Measurements from ENCODE around the gene UGT1A4. TPM values are rescaled to one million over a fixed set of nuclear protein-coding genes. Genes with fewer than 3 reads are reported as not detected.

UGT1A4 gene
- polyA plus RNA-seq, 3 donors, result not detected

DNA sequence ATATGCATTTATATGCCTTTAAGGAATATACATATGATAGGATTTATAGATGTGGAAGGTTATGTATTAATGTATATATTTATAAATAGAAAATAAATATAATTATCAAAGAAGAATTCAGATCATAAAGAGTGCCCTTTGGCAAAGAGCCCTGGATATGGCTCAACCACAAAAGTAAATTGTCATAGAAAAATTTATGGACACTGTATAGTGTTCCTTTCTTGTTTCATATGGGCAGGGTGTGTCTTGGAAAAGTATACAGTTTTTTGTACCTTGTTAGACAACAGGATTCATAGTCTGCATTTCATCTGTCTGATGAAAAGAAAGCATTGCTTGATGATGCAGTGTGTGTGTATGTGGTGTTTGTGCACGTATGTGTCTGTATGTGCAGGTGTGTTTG is 33.9 kb upstream of the UGT1A4 start:
- Mint-ChIP-seq H3K27ac (no peak overlapping the region), H3K27me3 (ENCODE audit: low read depth in 3 of 3) (peaks cover 0 to 4% (median 0%) of the 10 kb centered on the region in 3 donors), H3K4me3 (no peak overlapping the region), H3K4me1 (peaks cover 2% of the 10 kb centered on the region), H3K36me3 (no peaks in the 10 kb centered on the region), H3K9me3 (peaks cover 0 to 5% (median 0%) of the 10 kb centered on the region in 7 donors)
- DNase-seq, result no peak
- no peak overlapping the region for H3K4me3 ChIP-seq (replicated peaks in 1 of 3; ENCODE audit: low read depth in 2 of 3, low read length in 3 of 3)
- H4K20me1 ChIP-seq (ENCODE audit: insufficient read depth, low read length), result no peaks in the 10 kb centered on the region
- H3K27ac ChIP-seq (ENCODE audit: low read depth in 1 of 2, low read length in 2 of 2), result no peak overlapping the region
- no peak overlapping the region for H3K4me2 ChIP-seq (replicated peaks; ENCODE audit: extremely low read depth, low read length, poor library complexity, severe bottlenecking)
- no peaks in the 10 kb centered on the region for H3K27me3 ChIP-seq (ENCODE audit: control insufficient read depth in 2 of 2, insufficient read depth in 2 of 2, low read length in 2 of 2)
- H3K9ac ChIP-seq (ENCODE audit: insufficient read depth, low read length, poor library complexity, severe bottlenecking), result no peak overlapping the region
- TF ChIP-seq, protein P1, sequence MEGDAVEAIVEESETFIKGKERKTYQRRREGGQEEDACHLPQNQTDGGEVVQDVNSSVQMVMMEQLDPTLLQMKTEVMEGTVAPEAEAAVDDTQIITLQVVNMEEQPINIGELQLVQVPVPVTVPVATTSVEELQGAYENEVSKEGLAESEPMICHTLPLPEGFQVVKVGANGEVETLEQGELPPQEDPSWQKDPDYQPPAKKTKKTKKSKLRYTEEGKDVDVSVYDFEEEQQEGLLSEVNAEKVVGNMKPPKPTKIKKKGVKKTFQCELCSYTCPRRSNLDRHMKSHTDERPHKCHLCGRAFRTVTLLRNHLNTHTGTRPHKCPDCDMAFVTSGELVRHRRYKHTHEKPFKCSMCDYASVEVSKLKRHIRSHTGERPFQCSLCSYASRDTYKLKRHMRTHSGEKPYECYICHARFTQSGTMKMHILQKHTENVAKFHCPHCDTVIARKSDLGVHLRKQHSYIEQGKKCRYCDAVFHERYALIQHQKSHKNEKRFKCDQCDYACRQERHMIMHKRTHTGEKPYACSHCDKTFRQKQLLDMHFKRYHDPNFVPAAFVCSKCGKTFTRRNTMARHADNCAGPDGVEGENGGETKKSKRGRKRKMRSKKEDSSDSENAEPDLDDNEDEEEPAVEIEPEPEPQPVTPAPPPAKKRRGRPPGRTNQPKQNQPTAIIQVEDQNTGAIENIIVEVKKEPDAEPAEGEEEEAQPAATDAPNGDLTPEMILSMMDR (IDR thresholded peaks at IDR 0.05), result no peak
- WGBS (ENCODE audit: insufficient coverage), result no CpG with 5 or more reads among the region's 1 CpG
- H3K36me3 ChIP-seq (replicated peaks in 1 of 2; ENCODE audit: control insufficient read depth in 1 of 2, insufficient read depth in 2 of 2, low read length in 2 of 2), result no peaks in the 10 kb centered on the region
- H3K9me3 ChIP-seq (replicated peaks in 1 of 2; ENCODE audit: control insufficient read depth in 1 of 2, insufficient read depth in 1 of 2, low read length in 2 of 2), result no peaks in the 10 kb centered on the region
- intact Hi-C loops (cut with micrococcal nuclease), result no loop called here
- no peak overlapping the region for H2AFZ ChIP-seq (ENCODE audit: insufficient read depth, low read depth, low read length, poor library complexity, severe bottlenecking)
- no peaks in the 10 kb centered on the region for H3K4me1 ChIP-seq (ENCODE audit: control insufficient read depth in 1 of 2, insufficient read depth in 2 of 2, low read length in 2 of 2)
- no peaks in the 10 kb centered on the region for H3K79me2 ChIP-seq (ENCODE audit: insufficient read depth, low read length)

- no peaks in the 10 kb centered on the region for H3K9me3 ChIP-seq (replicated peaks in 1 of 2; ENCODE audit: control insufficient read depth in 1 of 2, insufficient read depth in 1 of 2, low read length in 2 of 2)
- intact Hi-C loops (cut with micrococcal nuclease), result no loop called here
- no peaks in the 10 kb centered on the region for H3K27me3 Mint-ChIP-seq (ENCODE audit: low read depth in 3 of 3)
- no peak overlapping the region for H3K4me2 ChIP-seq (replicated peaks; ENCODE audit: extremely low read depth, low read length, poor library complexity, severe bottlenecking)
- H4K20me1 ChIP-seq (ENCODE audit: insufficient read depth, low read length), result no peaks in the 10 kb centered on the region
- peaks cover 0 to 5% (median 0%) of the 10 kb centered on the region in 7 donors for H3K9me3 Mint-ChIP-seq
- H3K36me3 ChIP-seq (replicated peaks in 1 of 2; ENCODE audit: control insufficient read depth in 1 of 2, insufficient read depth in 2 of 2, low read length in 2 of 2), result no peaks in the 10 kb centered on the region
- no peaks in the 10 kb centered on the region for H3K79me2 ChIP-seq (ENCODE audit: insufficient read depth, low read length)
- TF ChIP-seq, protein P1 (IDR thresholded peaks at IDR 0.05), result no peak
- H3K4me3 ChIP-seq (replicated peaks in 1 of 3; ENCODE audit: low read depth in 2 of 3, low read length in 3 of 3), result no peak overlapping the region
- no peak overlapping the region for H2AFZ ChIP-seq (ENCODE audit: insufficient read depth, low read depth, low read length, poor library complexity, severe bottlenecking)
- no peaks in the 10 kb centered on the region for H3K36me3 Mint-ChIP-seq
- WGBS (ENCODE audit: insufficient coverage), result no CpG with 5 or more reads among the region's 5 CpGs
- no peak overlapping the region for H3K4me3 Mint-ChIP-seq
- H3K27ac ChIP-seq (ENCODE audit: low read depth in 1 of 2, low read length in 2 of 2), result no peak overlapping the region
- DNase-seq, result no peak
- H3K9ac ChIP-seq (ENCODE audit: insufficient read depth, low read length, poor library complexity, severe bottlenecking), result no peak overlapping the region
- no peaks in the 10 kb centered on the region for H3K27me3 ChIP-seq (ENCODE audit: control insufficient read depth in 2 of 2, insufficient read depth in 2 of 2, low read length in 2 of 2)
- H3K4me1 Mint-ChIP-seq, result peaks cover 2% of the 10 kb centered on the region
- no peaks in the 10 kb centered on the region for H3K4me1 ChIP-seq (ENCODE audit: control insufficient read depth in 1 of 2, insufficient read depth in 2 of 2, low read length in 2 of 2)
- no peak overlapping the region for H3K27ac Mint-ChIP-seq
Observed at GRCh38 chr2:233686928-233687327, 31.6 kb upstream of the UGT1A4 start.

Measured in CD14-positive monocyte (primary cell).